ENCODE measurements around the gene HMGA1. TPM values are rescaled to one million over a fixed set of nuclear protein-coding genes. Genes with fewer than 3 reads are reported as not detected.

Gene HMGA1
- total RNA-seq, 4 donors from 2014 or later: 93.3 to 127 (median 111) TPM

- no peak overlapping the region for H3K27ac ChIP-seq
- H3K36me3 ChIP-seq: peaks cover 31% of the 10 kb centered on the region
- WGBS: 87% methylated on average over 20 of the region's 22 CpGs
- DNase-seq (ENCODE audit: low spot score in 2 of 2): peak in 1 of 2 donors; percentile 56
- no peak overlapping the region for H3K4me3 ChIP-seq
- peaks cover 49% of the 10 kb centered on the region for H3K4me1 ChIP-seq
- TF ChIP-seq POLR2A (IDR thresholded peaks at IDR 0.05) (no peak), POLR2AphosphoS5 (IDR thresholded peaks at IDR 0.05) (no peak), CTCF (IDR thresholded peaks at IDR 0.05) (no peak), EP300 (IDR thresholded peaks at IDR 0.05) (no peak)
- no peaks in the 10 kb centered on the region for H3K27me3 ChIP-seq
- no peaks in the 10 kb centered on the region for H3K9me3 ChIP-seq
These were observed 3.9 kb downstream of the HMGA1 start for GRCh38 chr6:34240329-34241248.

GRCh38 chr6:34241351-34242215 is 4.9 kb downstream of the HMGA1 start:
- H3K36me3 ChIP-seq: peaks cover 33% of the 10 kb centered on the region
- peak in 1 of 2 donors; percentile 53 for DNase-seq (ENCODE audit: low spot score in 2 of 2)
- H3K9me3 ChIP-seq: no peaks in the 10 kb centered on the region
- H3K4me3 ChIP-seq: no peak overlapping the region
- H3K27ac ChIP-seq: no peak overlapping the region
- peaks cover 46% of the 10 kb centered on the region for H3K4me1 ChIP-seq
- no peaks in the 10 kb centered on the region for H3K27me3 ChIP-seq
- WGBS: 86% methylated on average over 10 of the region's 13 CpGs
- TF ChIP-seq EP300 (IDR thresholded peaks at IDR 0.05): no peak
- no peak for TF ChIP-seq POLR2AphosphoS5 (IDR thresholded peaks at IDR 0.05)
- TF ChIP-seq POLR2A (IDR thresholded peaks at IDR 0.05): no peak
- no peak for TF ChIP-seq CTCF (IDR thresholded peaks at IDR 0.05)

- DNase-seq (ENCODE audit: low spot score in 2 of 2): peak in 1 of 2 donors; percentile 48
- TF ChIP-seq POLR2AphosphoS5 (IDR thresholded peaks at IDR 0.05): no peak
- TF ChIP-seq POLR2A (IDR thresholded peaks at IDR 0.05): no peak
- no peak for TF ChIP-seq EP300 (IDR thresholded peaks at IDR 0.05)
- no peak for TF ChIP-seq CTCF (IDR thresholded peaks at IDR 0.05)
- H3K4me3 ChIP-seq: no peak overlapping the region
- H3K9me3 ChIP-seq: no peaks in the 10 kb centered on the region
- no peaks in the 10 kb centered on the region for H3K27me3 ChIP-seq
- no peak overlapping the region for H3K27ac ChIP-seq
- peaks cover 37% of the 10 kb centered on the region for H3K36me3 ChIP-seq
- WGBS: 64% methylated on average over 7 of the region's 7 CpGs
- peaks cover 55% of the 10 kb centered on the region for H3K4me1 ChIP-seq
These were observed 5.8 kb downstream of the HMGA1 start for GRCh38 chr6:34242252-34243130.

- peak in 1 of 2 donors; percentile 47 for DNase-seq (ENCODE audit: low spot score in 2 of 2)
- peaks cover 56% of the 10 kb centered on the region for H3K4me1 ChIP-seq
- peaks cover 37% of the 10 kb centered on the region for H3K36me3 ChIP-seq
- no peak overlapping the region for H3K4me3 ChIP-seq
- H3K27me3 ChIP-seq: no peaks in the 10 kb centered on the region
- WGBS: 54% methylated on average over 5 of the region's 5 CpGs
- TF ChIP-seq POLR2A (IDR thresholded peaks at IDR 0.05): no peak
- TF ChIP-seq EP300 (IDR thresholded peaks at IDR 0.05): no peak
- no peak for TF ChIP-seq POLR2AphosphoS5 (IDR thresholded peaks at IDR 0.05)
- TF ChIP-seq CTCF (IDR thresholded peaks at IDR 0.05): no peak
- no peaks in the 10 kb centered on the region for H3K9me3 ChIP-seq
- no peak overlapping the region for H3K27ac ChIP-seq
These were observed 6.6 kb downstream of the HMGA1 start for GRCh38 chr6:34243131-34243771.

All from suprapubic skin (tissue), 4 donors.